HG03066 (cell line): Measurements from ENCODE around the gene SNRPA1.
A peak's percentile ranks its signal among the peaks of the same experiment; 100 is the strongest.
"Not testable (repeated sequence)": the region's sequence is repeated elsewhere in the genome, so short reads cannot be mapped to it uniquely, and the experiment has no call there.

Source experiments
- ATAC-seq: cut with Tn5 transposase; IDR thresholded peaks from one replicate; pipeline ENCODE4 v1.9.1; 2021; ENCODE audit warnings: low read depth; ENCODE audit not compliant: unreplicated experiment

Gene SNRPA1

GRCh38 chr15:101294731-101295606 is at the start of gene SNRPA1:
Gene SNRPA1 (minus strand): TSS chr15:101295248. CDS start chr15:101295178, 70 bp downstream.
- peak; percentile 67 for ATAC-seq

GRCh38 chr15:101342056-101342455 is 47.0 kb upstream of the SNRPA1 start:
- no peak for ATAC-seq

GRCh38 chr15:101338502-101339057 is 43.5 kb upstream of the SNRPA1 start:
- ATAC-seq = no peak

GRCh38 chr15:101337976-101338375 is 42.9 kb upstream of the SNRPA1 start:
- no peak for ATAC-seq

- ATAC-seq = not testable (repeated sequence)
Observed at GRCh38 chr15:101333907-101334789, 39.1 kb upstream of the SNRPA1 start.

GRCh38 chr15:101332061-101332467 is 37.0 kb upstream of the SNRPA1 start:
- ATAC-seq = no peak

- no peak for ATAC-seq
Observed at GRCh38 chr15:101329867-101330380, 34.9 kb upstream of the SNRPA1 start.

GRCh38 chr15:101329309-101329863 is 34.3 kb upstream of the SNRPA1 start:
- ATAC-seq = no peak

GRCh38 chr15:101328001-101328400 is 33.0 kb upstream of the SNRPA1 start:
- no peak for ATAC-seq

GRCh38 chr15:101327147-101327740 is 32.2 kb upstream of the SNRPA1 start:
- ATAC-seq = no peak

- ATAC-seq = no peak
Observed at GRCh38 chr15:101326462-101327146, 31.6 kb upstream of the SNRPA1 start.

GRCh38 chr15:101326026-101326315 is 30.9 kb upstream of the SNRPA1 start:
- no peak for ATAC-seq

GRCh38 chr15:101325263-101326025 is 30.4 kb upstream of the SNRPA1 start:
- ATAC-seq = no peak

GRCh38 chr15:101324524-101325177 is 29.6 kb upstream of the SNRPA1 start:
- no peak for ATAC-seq

GRCh38 chr15:101323793-101324523 is 28.9 kb upstream of the SNRPA1 start:
- ATAC-seq = no peak

GRCh38 chr15:101322854-101323477 is 27.9 kb upstream of the SNRPA1 start:
- no peak for ATAC-seq

GRCh38 chr15:101322016-101322695 is 27.1 kb upstream of the SNRPA1 start:
- no peak for ATAC-seq
